ENCODE results near the gene UBE2C. TPM values are rescaled to one million over a fixed set of nuclear protein-coding genes. Genes with fewer than 3 reads are reported as not detected.

Gene UBE2C
- total and polyA plus RNA-seq, 3 experiments from 2014 or later: 124 to 130 TPM; not detected in 1

DNA sequence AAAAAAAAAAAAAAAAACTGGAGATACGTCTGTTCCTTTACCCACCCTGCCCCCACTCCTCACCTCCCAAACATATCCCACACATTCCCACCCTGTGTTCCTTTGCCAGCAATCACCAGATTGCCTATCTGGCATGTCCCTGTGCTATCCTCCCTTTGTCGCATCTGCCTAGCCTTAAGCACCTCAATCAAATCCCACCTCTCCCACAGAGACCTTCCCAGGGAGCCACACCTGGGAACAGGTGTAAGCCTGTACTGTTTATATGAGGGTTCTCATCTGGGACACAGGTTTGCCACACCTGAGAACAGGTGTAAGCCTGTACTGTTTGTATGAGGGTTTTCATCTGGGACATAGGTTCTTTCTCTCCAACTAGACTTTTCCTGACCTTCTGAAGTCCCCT lies 37.5 kb upstream of the UBE2C start:
- no peak for DNase-seq
- no peak overlapping the region for H3K4me3 ChIP-seq (ENCODE audit: low read length)
- no peak overlapping the region for H3K4me3 Mint-ChIP-seq
- no peaks in the 10 kb centered on the region for H3K27me3 ChIP-seq (ENCODE audit: insufficient read depth, low read length, poor library complexity, severe bottlenecking)
- ChIA-PET POLR2A (no interaction called here), CTCF (no interaction called here)
- no peaks in the 10 kb centered on the region for H3K4me1 ChIP-seq (ENCODE audit: insufficient read depth, low read length)
- no peak overlapping the region for H3K27ac ChIP-seq (ENCODE audit: low read depth, low read length)
- H3K9me3 Mint-ChIP-seq: no peaks in the 10 kb centered on the region
- no peaks in the 10 kb centered on the region for H3K36me3 ChIP-seq (ENCODE audit: insufficient read depth, low read length)
- no peaks in the 10 kb centered on the region for H3K9me3 ChIP-seq (ENCODE audit: low read length)
- no peaks in the 10 kb centered on the region for H3K36me3 Mint-ChIP-seq
- H3K27me3 Mint-ChIP-seq: peaks cover 14 to 20% of the 10 kb centered on the region in 2 donors
- peaks cover 3 to 4% (median 4%) of the 10 kb centered on the region in 3 donors for H3K4me1 Mint-ChIP-seq
- no peak overlapping the region for H3K27ac Mint-ChIP-seq

DNA sequence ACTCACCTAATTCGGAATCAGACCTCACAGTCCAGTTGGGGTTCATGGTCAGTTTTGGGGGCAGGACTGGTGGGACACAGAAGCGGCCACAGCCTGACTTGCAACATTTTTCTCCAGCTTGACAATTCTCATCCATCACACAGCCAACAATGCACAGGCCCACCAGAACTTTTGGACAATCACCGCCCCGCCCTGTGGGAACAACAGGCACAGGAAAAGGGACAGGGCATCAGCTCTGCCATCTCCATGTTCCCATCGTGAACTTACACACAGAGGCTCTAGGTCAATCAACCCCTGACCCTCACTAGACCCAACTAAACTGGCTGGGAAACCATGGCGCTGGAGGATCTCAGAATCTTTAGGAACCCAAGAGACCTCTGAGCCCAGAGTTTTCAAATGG lies 37.0 kb upstream of the UBE2C start:
- Histone ChIP-seq H3K27me3 (ENCODE audit: insufficient read depth, low read length, poor library complexity, severe bottlenecking) (no peaks in the 10 kb centered on the region), H3K9me3 (ENCODE audit: low read length) (no peaks in the 10 kb centered on the region), H3K36me3 (ENCODE audit: insufficient read depth, low read length) (no peaks in the 10 kb centered on the region), H3K4me3 (ENCODE audit: low read length) (no peak overlapping the region), H3K4me1 (ENCODE audit: insufficient read depth, low read length) (no peaks in the 10 kb centered on the region), H3K27ac (ENCODE audit: low read depth, low read length) (no peak overlapping the region)
- DNase-seq: no peak
- Mint-ChIP-seq H3K36me3 (no peaks in the 10 kb centered on the region), H3K4me1 (peaks cover 3 to 4% (median 4%) of the 10 kb centered on the region in 3 donors), H3K4me3 (no peak overlapping the region), H3K27ac (no peak overlapping the region), H3K9me3 (no peaks in the 10 kb centered on the region), H3K27me3 (peaks cover 14 to 20% of the 10 kb centered on the region in 2 donors)
- POLR2A ChIA-PET: no interaction called here
- CTCF ChIA-PET: no interaction called here

DNA sequence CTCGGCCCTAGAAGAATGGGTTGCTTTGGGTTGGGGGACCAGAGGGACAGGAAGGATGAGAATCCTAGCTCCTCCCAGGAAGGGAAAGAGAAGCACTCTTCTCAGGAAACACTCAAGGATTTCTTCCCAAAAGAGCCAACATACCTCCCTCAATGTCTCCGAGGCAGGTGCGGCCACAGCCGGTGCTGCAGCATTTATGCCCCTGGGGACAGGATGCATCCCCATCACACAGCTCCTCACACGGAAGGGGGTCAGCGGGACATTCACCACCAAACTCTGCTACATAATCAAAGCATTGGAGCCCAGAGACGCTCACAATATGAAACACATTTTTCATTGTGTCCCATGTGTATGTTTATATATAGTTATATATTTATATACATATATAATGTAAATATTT lies 35.5 kb upstream of the UBE2C start:
- H3K27me3 ChIP-seq (ENCODE audit: insufficient read depth, low read length, poor library complexity, severe bottlenecking): no peaks in the 10 kb centered on the region
- ChIA-PET POLR2A (no interaction called here), CTCF (no interaction called here)
- H3K27ac ChIP-seq (ENCODE audit: low read depth, low read length): no peak overlapping the region
- H3K36me3 ChIP-seq (ENCODE audit: insufficient read depth, low read length): no peaks in the 10 kb centered on the region
- no peaks in the 10 kb centered on the region for H3K36me3 Mint-ChIP-seq
- no peak overlapping the region for H3K4me3 Mint-ChIP-seq
- H3K27ac Mint-ChIP-seq: no peak overlapping the region
- H3K27me3 Mint-ChIP-seq: peaks cover 11 to 19% of the 10 kb centered on the region in 2 donors
- H3K4me3 ChIP-seq (ENCODE audit: low read length): no peak overlapping the region
- no peak for DNase-seq
- H3K9me3 Mint-ChIP-seq: no peaks in the 10 kb centered on the region
- H3K4me1 ChIP-seq (ENCODE audit: insufficient read depth, low read length): no peaks in the 10 kb centered on the region
- peaks cover 0 to 5% (median 0%) of the 10 kb centered on the region in 3 donors for H3K4me1 Mint-ChIP-seq
- no peaks in the 10 kb centered on the region for H3K9me3 ChIP-seq (ENCODE audit: low read length)

DNA sequence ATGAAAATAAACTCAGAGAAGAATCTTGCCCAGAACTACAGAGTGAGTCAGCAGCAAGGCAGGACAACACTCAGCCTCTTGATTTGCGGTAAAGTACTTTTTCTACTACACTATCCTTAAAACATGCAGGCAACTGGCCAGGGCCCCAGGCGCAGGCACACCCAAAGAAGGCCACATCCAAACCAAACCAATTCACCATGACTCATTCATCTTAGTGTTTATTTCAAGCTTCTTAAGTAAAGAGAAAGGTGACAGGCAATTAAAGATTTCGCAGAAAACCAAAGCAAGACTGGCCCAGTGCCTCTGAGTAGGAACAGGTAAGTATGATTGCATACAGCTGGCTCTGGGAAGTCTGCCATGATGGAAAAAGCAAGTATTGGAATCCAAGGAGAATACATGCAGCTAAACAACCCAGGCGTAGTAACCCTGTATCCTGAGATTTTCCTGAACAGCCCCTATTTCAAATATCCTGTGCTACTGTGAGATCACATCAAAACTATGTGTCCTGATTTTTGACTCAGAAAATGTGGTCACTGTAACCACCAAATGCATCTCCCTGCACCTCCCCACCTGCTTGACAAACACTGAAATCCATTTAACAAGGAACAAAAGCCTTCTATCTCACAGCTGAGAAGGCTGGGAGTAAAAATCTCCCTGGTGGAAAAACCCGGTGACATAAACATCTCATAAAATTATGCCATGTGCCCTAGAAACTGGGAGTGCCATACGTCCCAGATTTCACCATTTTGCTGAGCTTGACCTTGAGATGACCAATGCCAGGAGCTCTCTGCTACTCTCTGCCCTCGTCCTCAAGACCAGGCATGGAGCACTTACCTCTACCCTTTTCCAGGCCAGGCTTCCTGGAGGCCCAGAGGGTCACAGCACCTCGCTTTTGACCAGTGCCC lies 33.2 kb upstream of the UBE2C start:
- Histone ChIP-seq H3K4me3 (ENCODE audit: low read length) (no peak overlapping the region), H3K27ac (ENCODE audit: low read depth, low read length) (no peak overlapping the region), H3K9me3 (ENCODE audit: low read length) (no peaks in the 10 kb centered on the region), H3K36me3 (ENCODE audit: insufficient read depth, low read length) (no peaks in the 10 kb centered on the region), H3K27me3 (ENCODE audit: insufficient read depth, low read length, poor library complexity, severe bottlenecking) (no peaks in the 10 kb centered on the region), H3K4me1 (ENCODE audit: insufficient read depth, low read length) (no peaks in the 10 kb centered on the region)
- Mint-ChIP-seq H3K27me3 (peaks cover 7 to 11% of the 10 kb centered on the region in 2 donors), H3K4me1 (peaks cover 5 to 15% (median 6%) of the 10 kb centered on the region in 3 donors), H3K27ac (no peak overlapping the region), H3K9me3 (no peaks in the 10 kb centered on the region), H3K4me3 (no peak overlapping the region), H3K36me3 (no peaks in the 10 kb centered on the region)
- CTCF ChIA-PET: interaction anchor here (1.2 to 2.7 kb wide), 3 partner anchors 8 to 467 kb away, joined by 4 to 14 read pairs (median 7); no protein-coding TSS in a partner anchor
- POLR2A ChIA-PET: no interaction called here
- DNase-seq: no peak

DNA sequence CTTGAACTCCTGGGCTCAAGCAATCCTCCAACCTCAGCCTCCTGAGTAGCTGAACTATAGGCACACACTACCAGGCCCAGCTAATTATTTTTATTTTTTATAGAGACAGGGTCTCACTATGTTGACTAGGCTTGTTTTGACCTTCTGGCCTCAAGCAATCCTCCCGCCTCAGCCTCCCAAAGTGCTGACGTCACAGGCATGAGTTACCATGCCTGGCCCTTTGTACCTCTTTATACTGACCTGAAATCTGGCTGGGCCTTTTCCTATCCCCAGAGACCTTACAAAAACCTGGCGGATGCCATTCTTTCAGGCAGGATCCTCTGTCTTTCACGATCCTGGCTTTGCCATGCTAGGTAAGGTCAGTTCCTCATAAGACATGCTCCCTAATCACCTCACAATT lies 32.3 kb upstream of the UBE2C start:
- H3K27me3 Mint-ChIP-seq: peaks cover 5 to 11% of the 10 kb centered on the region in 2 donors
- H3K4me3 Mint-ChIP-seq: no peak overlapping the region

DNA sequence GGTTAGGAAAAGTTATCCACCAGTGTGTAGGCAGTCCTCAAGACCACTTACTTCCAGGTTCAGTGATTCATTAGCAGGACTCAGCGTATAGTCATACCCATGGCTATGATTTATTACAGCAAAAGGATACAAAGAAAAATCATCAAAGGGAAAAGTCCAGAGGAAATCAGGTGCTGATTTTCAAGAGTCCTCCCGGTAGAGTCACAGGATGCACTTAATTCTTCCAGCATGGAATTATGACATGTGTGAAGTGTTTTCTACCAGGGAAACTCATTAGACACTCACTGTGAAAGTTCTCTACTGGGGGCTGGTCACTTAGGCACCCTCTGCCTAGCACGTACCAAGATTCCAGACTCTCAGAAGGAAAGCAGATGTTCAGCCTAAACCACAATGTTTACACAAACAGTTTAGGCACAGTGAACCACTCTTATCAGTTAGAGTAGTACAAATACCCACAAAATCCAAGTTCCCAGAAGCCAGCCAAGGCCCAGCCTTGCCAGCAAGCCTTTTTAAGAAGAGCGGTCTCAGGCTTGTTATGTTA lies 31.0 kb upstream of the UBE2C start:
- ChIA-PET POLR2A (no interaction called here), CTCF (interaction anchor here (2.7 kb wide), 1 partner anchor 10 kb away, joined by 14 read pairs; no protein-coding TSS in a partner anchor)
- no peak for DNase-seq
- H3K9me3 ChIP-seq (ENCODE audit: low read length): no peaks in the 10 kb centered on the region
- no peaks in the 10 kb centered on the region for H3K27me3 ChIP-seq (ENCODE audit: insufficient read depth, low read length, poor library complexity, severe bottlenecking)
- H3K9me3 Mint-ChIP-seq: no peaks in the 10 kb centered on the region
- no peak overlapping the region for H3K27ac Mint-ChIP-seq
- H3K4me1 Mint-ChIP-seq: peaks cover 5 to 15% (median 6%) of the 10 kb centered on the region in 3 donors
- no peaks in the 10 kb centered on the region for H3K36me3 ChIP-seq (ENCODE audit: insufficient read depth, low read length)
- H3K4me1 ChIP-seq (ENCODE audit: insufficient read depth, low read length): no peaks in the 10 kb centered on the region
- H3K4me3 Mint-ChIP-seq: no peak overlapping the region
- peaks cover 1 to 3% of the 10 kb centered on the region in 2 donors for H3K27me3 Mint-ChIP-seq
- H3K27ac ChIP-seq (ENCODE audit: low read depth, low read length): no peak overlapping the region
- H3K36me3 Mint-ChIP-seq: no peaks in the 10 kb centered on the region
- no peak overlapping the region for H3K4me3 ChIP-seq (ENCODE audit: low read length)

More for the DNA sequence above, 32.3 kb upstream of the UBE2C start:
- POLR2A ChIA-PET: no interaction called here
- no peak for DNase-seq
- Mint-ChIP-seq H3K27ac (peak overlapping the region in 2 of 8 donors; percentile 49 to 61), H3K36me3 (no peaks in the 10 kb centered on the region), H3K9me3 (no peaks in the 10 kb centered on the region), H3K4me1 (peaks cover 5 to 15% (median 6%) of the 10 kb centered on the region in 3 donors)
- Histone ChIP-seq H3K27me3 (ENCODE audit: insufficient read depth, low read length, poor library complexity, severe bottlenecking) (no peaks in the 10 kb centered on the region), H3K36me3 (ENCODE audit: insufficient read depth, low read length) (no peaks in the 10 kb centered on the region), H3K9me3 (ENCODE audit: low read length) (no peaks in the 10 kb centered on the region), H3K4me3 (ENCODE audit: low read length) (no peak overlapping the region), H3K27ac (ENCODE audit: low read depth, low read length) (no peak overlapping the region), H3K4me1 (ENCODE audit: insufficient read depth, low read length) (no peaks in the 10 kb centered on the region)
- CTCF ChIA-PET: interaction anchor here (1.0 to 2.7 kb wide), 4 partner anchors 9 to 486 kb away, joined by 4 to 14 read pairs (median 6); no protein-coding TSS in a partner anchor

DNA sequence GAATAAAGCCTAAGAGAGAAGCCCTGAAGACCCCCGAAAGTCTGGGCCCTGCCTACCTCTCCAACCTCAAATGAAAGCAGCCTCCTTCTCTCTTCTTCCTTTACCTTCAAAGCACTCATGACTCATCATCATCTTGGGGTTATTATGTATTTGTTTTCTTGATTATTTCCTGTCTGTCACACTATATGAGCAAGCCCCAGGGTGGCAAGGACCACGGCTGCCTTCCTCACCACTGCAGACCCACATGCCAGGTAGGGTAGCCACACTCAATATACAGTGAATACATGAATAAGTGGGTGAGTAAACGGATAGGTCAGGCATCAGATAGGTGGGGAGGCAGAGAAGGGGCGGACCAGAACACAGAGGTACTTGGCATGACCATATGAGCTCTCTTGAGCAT lies 29.6 kb upstream of the UBE2C start:
- H3K36me3 Mint-ChIP-seq: no peaks in the 10 kb centered on the region
- H3K27ac Mint-ChIP-seq: peak overlapping the region in 3 of 8 donors; percentile 18 to 48 (median 31)
- Histone ChIP-seq H3K9me3 (ENCODE audit: low read length) (no peaks in the 10 kb centered on the region), H3K27me3 (ENCODE audit: insufficient read depth, low read length, poor library complexity, severe bottlenecking) (no peaks in the 10 kb centered on the region), H3K36me3 (ENCODE audit: insufficient read depth, low read length) (no peaks in the 10 kb centered on the region), H3K4me1 (ENCODE audit: insufficient read depth, low read length) (no peaks in the 10 kb centered on the region), H3K4me3 (ENCODE audit: low read length) (no peak overlapping the region), H3K27ac (ENCODE audit: low read depth, low read length) (no peak overlapping the region)
- H3K9me3 Mint-ChIP-seq: no peaks in the 10 kb centered on the region
- CTCF ChIA-PET: interaction anchor here (3.3 kb wide), 1 partner anchor 12 kb away, joined by 14 read pairs; no protein-coding TSS in a partner anchor
- DNase-seq: peak in 1 of 5 donors; percentile 51
- POLR2A ChIA-PET: no interaction called here
- peaks cover 5 to 15% (median 6%) of the 10 kb centered on the region in 3 donors for H3K4me1 Mint-ChIP-seq
- H3K4me3 Mint-ChIP-seq: peak overlapping the region in 1 of 7 donors; percentile 5
- peaks cover 1 to 3% of the 10 kb centered on the region in 2 donors for H3K27me3 Mint-ChIP-seq

Measured in CD8-positive, alpha-beta memory T cell (primary cell).